ENCODE measurements around the gene CUX1.

DNA sequence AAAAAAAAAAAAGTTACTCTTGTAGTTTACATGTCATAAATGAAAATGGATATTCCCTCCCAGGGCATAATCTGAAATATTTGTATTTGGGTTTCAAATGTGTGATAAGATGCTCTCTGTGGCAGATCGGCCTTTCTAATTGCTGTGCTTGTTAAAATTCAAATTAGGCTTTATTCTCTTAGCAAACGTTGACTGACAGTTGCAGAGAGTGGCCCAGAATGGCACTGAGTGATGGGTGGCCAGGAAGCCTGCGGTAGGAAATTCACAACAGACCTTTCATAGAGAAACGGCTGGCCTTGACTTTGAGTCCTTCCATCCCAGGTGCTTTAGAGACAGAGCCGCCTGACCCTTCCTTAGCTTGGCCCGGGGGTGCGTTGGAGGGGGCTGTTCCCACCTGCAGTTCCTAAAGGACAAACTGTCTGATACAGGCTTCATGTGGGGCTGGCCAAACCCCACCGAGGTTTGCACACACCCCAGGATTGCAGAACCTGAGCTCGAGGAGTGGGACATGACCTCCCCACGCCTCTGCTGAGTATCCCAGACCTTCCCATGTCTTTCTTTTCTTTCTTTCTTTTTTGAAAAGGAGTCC lies 152.7 kb downstream of the CUX1 start:
- TF ChIP-seq, protein P1, sequence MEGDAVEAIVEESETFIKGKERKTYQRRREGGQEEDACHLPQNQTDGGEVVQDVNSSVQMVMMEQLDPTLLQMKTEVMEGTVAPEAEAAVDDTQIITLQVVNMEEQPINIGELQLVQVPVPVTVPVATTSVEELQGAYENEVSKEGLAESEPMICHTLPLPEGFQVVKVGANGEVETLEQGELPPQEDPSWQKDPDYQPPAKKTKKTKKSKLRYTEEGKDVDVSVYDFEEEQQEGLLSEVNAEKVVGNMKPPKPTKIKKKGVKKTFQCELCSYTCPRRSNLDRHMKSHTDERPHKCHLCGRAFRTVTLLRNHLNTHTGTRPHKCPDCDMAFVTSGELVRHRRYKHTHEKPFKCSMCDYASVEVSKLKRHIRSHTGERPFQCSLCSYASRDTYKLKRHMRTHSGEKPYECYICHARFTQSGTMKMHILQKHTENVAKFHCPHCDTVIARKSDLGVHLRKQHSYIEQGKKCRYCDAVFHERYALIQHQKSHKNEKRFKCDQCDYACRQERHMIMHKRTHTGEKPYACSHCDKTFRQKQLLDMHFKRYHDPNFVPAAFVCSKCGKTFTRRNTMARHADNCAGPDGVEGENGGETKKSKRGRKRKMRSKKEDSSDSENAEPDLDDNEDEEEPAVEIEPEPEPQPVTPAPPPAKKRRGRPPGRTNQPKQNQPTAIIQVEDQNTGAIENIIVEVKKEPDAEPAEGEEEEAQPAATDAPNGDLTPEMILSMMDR (IDR thresholded peaks at IDR 0.05): no peak
- TF ChIP-seq POLR2A (IDR thresholded peaks at IDR 0.05): no peak
